ENCODE measurements around the gene PLAC1. TPM values are rescaled to one million over a fixed set of nuclear protein-coding genes. Genes with fewer than 3 reads are reported as not detected.
A peak's percentile ranks its signal among the peaks of the same experiment; 100 is the strongest.

PLAC1 gene
- total and polyA plus RNA-seq, 7 donors = 0.06 to 1.4 TPM; not detected in 5

DNA sequence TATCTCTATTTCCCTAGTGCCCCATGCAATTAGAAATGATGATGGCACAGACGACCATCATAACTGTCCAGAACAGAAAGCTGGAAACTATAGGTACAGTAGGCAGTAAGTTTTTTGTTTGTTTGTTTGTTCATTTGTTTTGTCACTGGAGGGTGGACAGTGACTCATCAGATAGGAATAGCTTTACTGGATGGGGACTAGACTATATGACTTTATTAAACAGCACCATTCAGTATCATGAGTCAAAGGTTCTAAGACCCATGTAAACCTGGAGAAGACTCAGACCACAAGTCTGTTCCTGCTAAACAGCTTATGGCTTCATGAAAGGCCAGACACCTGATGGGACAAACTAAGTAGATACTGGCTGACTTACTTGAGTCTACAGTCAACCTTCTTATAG lies 38.4 kb downstream of the PLAC1 start:
- no peaks in the 10 kb centered on the region for H3K36me3 ChIP-seq
- no peaks in the 10 kb centered on the region for H3K27me3 ChIP-seq
- intact Hi-C loops (cut with DNase I) = no loop called here
- no peak for DNase-seq
- no peak overlapping the region for H3K4me3 ChIP-seq
- 78 to 92% methylated on average over 1 of the region's 1 CpG for WGBS, 2 donors
- H3K4me1 ChIP-seq = no peaks in the 10 kb centered on the region
- TF ChIP-seq EP300 (IDR thresholded peaks at IDR 0.05) (no peak), POLR2A (IDR thresholded peaks at IDR 0.05) (no peak), POLR2AphosphoS5 (IDR thresholded peaks at IDR 0.05) (no peak)
- TF ChIP-seq, protein P1, sequence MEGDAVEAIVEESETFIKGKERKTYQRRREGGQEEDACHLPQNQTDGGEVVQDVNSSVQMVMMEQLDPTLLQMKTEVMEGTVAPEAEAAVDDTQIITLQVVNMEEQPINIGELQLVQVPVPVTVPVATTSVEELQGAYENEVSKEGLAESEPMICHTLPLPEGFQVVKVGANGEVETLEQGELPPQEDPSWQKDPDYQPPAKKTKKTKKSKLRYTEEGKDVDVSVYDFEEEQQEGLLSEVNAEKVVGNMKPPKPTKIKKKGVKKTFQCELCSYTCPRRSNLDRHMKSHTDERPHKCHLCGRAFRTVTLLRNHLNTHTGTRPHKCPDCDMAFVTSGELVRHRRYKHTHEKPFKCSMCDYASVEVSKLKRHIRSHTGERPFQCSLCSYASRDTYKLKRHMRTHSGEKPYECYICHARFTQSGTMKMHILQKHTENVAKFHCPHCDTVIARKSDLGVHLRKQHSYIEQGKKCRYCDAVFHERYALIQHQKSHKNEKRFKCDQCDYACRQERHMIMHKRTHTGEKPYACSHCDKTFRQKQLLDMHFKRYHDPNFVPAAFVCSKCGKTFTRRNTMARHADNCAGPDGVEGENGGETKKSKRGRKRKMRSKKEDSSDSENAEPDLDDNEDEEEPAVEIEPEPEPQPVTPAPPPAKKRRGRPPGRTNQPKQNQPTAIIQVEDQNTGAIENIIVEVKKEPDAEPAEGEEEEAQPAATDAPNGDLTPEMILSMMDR (IDR thresholded peaks at IDR 0.05) = no peak
- no peak overlapping the region for H3K27ac ChIP-seq
- H3K9me3 ChIP-seq = no peaks in the 10 kb centered on the region

DNA sequence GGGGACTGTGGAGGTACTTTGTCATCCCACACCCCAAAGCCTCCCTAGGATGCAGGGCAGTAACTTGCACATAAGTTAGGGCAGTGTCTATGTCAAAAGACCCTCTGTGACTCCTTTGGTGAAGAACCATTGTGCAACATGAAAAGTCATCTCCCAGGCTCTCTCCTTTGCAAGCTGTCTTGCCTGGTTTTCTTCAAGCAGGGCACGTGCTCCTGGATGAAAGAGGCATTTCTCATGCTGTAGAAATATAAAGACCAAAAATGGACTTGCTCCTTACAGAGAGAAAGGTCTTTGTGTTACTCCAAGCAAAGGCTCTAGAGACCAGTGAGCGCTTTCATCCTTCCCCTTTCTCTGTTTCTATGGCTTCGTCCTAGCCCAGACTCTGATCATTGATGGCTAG lies 44.9 kb downstream of the PLAC1 start:
- Histone ChIP-seq H3K9me3 (no peaks in the 10 kb centered on the region), H3K27me3 (no peaks in the 10 kb centered on the region), H3K27ac (no peak overlapping the region), H3K4me1 (no peaks in the 10 kb centered on the region), H3K4me3 (no peak overlapping the region), H3K36me3 (no peaks in the 10 kb centered on the region)
- 74 to 83% methylated on average over 3 of the region's 3 CpGs for WGBS, 2 donors
- intact Hi-C loops (cut with DNase I) = no loop called here
- DNase-seq = no peak
- no peak for TF ChIP-seq POLR2A (IDR thresholded peaks at IDR 0.05)
- no peak for TF ChIP-seq EP300 (IDR thresholded peaks at IDR 0.05)
- TF ChIP-seq, protein P1 (IDR thresholded peaks at IDR 0.05) = no peak
- TF ChIP-seq POLR2AphosphoS5 (IDR thresholded peaks at IDR 0.05) = no peak

DNA sequence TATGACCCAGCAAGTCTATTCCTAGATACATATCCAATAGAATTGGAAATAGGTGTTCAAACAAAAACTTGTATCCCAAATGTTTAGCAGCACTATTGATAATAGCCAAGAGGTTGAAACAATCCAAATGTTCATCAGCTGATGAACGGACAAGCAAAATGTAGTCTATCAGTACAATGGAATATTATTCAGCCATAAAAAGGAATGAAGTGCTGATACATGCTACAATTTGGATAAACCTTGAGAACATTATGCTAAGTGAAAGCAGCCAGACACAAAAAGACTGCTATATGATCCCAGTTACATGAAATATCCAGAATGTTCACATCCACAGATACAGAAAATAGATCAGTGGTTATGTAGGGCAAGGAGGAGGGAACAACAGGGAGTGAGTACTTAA lies 50.1 kb downstream of the PLAC1 start:
- DNase-seq = no peak
- H3K36me3 ChIP-seq = no peaks in the 10 kb centered on the region
- no peak overlapping the region for H3K27ac ChIP-seq
- no peaks in the 10 kb centered on the region for H3K27me3 ChIP-seq
- intact Hi-C loops (cut with DNase I) = no loop called here
- TF ChIP-seq EP300 (IDR thresholded peaks at IDR 0.05) (no peak), POLR2AphosphoS5 (IDR thresholded peaks at IDR 0.05) (no peak), POLR2A (IDR thresholded peaks at IDR 0.05) (no peak)
- TF ChIP-seq, protein P1 (IDR thresholded peaks at IDR 0.05) = no peak
- peaks cover 0 to 15% (median 0%) of the 10 kb centered on the region in 4 donors for H3K4me1 ChIP-seq
- WGBS, 2 donors = 96 to 100% methylated on average over 1 of the region's 1 CpG
- no peak overlapping the region for H3K4me3 ChIP-seq
- H3K9me3 ChIP-seq = no peaks in the 10 kb centered on the region

DNA sequence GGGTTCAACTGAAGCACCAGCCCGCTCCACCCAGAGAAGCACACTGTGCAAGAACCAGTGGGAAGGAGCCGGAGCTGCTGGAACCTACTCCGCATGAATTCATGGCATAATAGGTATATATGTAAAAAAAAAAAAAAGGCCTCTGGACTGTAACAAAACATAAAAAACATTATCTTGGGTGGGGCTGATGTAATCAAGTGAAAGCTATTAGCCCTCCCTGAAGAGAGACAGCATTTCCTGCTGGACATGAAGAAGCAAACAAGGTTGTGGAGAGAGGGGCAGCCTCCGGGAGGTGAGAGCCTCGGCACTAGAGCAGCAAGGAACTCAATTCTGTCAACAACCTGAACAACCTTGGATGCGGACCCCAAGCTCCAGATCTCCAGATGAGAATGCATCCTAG lies 50.7 kb downstream of the PLAC1 start:
- H3K27ac ChIP-seq = no peak overlapping the region
- no peaks in the 10 kb centered on the region for H3K27me3 ChIP-seq
- H3K4me1 ChIP-seq = peaks cover 0 to 15% (median 0%) of the 10 kb centered on the region in 4 donors
- H3K36me3 ChIP-seq = no peaks in the 10 kb centered on the region
- no peak overlapping the region for H3K4me3 ChIP-seq
- no peaks in the 10 kb centered on the region for H3K9me3 ChIP-seq
- intact Hi-C loops (cut with DNase I) = no loop called here
- WGBS, 2 donors = 90 to 93% methylated on average over 6 of the region's 6 CpGs
- no peak for DNase-seq
- no peak for TF ChIP-seq POLR2AphosphoS5 (IDR thresholded peaks at IDR 0.05)
- no peak for TF ChIP-seq EP300 (IDR thresholded peaks at IDR 0.05)
- no peak for TF ChIP-seq POLR2A (IDR thresholded peaks at IDR 0.05)
- TF ChIP-seq, protein P1 (IDR thresholded peaks at IDR 0.05) = no peak

DNA sequence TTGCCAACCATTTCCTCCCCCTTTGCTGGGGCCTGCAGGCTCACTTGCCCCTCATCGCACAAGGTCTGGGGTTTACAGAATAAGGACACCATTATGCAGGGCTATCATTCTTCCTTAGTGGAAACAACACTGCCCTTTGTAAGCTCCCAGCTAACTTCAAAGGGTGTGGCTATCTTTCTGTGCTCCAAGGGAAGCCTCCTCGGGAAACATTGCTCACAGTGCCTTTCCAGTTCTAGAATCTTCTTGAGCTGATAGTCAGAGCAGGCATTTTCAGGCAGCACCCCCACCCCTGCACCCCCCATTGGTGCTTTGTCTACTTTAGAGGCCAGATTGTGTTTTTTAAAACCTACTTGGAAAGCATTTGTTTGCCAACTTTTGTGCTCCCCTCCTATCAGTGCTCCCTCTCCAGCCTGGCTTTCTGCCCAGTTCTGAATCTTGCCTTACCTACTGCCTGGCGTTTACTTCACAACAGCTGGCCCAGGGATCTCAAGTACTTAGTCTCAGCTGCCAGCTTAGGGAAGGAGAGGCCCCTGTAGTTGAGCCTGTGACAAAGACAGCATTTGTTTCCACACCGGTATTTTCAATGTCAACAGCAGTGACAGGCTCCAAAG lies 53.5 kb downstream of the PLAC1 start:
- Histone ChIP-seq H3K4me1 (peaks cover 0 to 15% (median 0%) of the 10 kb centered on the region in 4 donors), H3K36me3 (no peaks in the 10 kb centered on the region), H3K9me3 (no peaks in the 10 kb centered on the region), H3K4me3 (no peak overlapping the region), H3K27ac (peak overlapping the region in 2 of 4 donors; percentile 12 to 29), H3K27me3 (no peaks in the 10 kb centered on the region)
- intact Hi-C loops (cut with DNase I) = no loop called here
- DNase-seq = no peak
- WGBS, 2 donors = 12 to 49% methylated on average over 4 of the region's 4 CpGs
- TF ChIP-seq, protein P1 (IDR thresholded peaks at IDR 0.05) = no peak
- TF ChIP-seq POLR2AphosphoS5 (IDR thresholded peaks at IDR 0.05) (no peak), EP300 (IDR thresholded peaks at IDR 0.05) (no peak), POLR2A (IDR thresholded peaks at IDR 0.05) (no peak)
